ENCODE measurements around the gene FAM163A. TPM values are rescaled to one million over a fixed set of nuclear protein-coding genes. Genes with fewer than 3 reads are reported as not detected.

Gene FAM163A
- total RNA-seq, 2 experiments from 2014 or later, result not detected

GRCh38 chr1:179742291-179742690 is 800 bp upstream of the FAM163A start:
- POLR2A ChIA-PET, result no interaction called here
- H3K4me3 Mint-ChIP-seq, result no peak overlapping the region
- no peak for ATAC-seq (ENCODE audit: low read depth)

GRCh38 chr1:179743679-179744400 is 749 bp downstream of the FAM163A start:
- H3K9me3 Mint-ChIP-seq, result no peaks in the 10 kb centered on the region
- peaks cover 77% of the 10 kb centered on the region for H3K27me3 Mint-ChIP-seq
- no peak for ATAC-seq (ENCODE audit: low read depth)
- no peak overlapping the region for H3K4me3 Mint-ChIP-seq
- H3K36me3 Mint-ChIP-seq, result no peaks in the 10 kb centered on the region
- DNase-seq, result peak; percentile 29
- POLR2A ChIA-PET, result no interaction called here
- no peak overlapping the region for H3K27ac Mint-ChIP-seq
- H3K4me1 Mint-ChIP-seq, result peaks cover 2% of the 10 kb centered on the region

More at GRCh38 chr1:179742291-179742690, 800 bp upstream of the FAM163A start:
- DNase-seq, result no peak
- Mint-ChIP-seq H3K4me1 (peaks cover 2% of the 10 kb centered on the region), H3K27ac (no peak overlapping the region), H3K36me3 (no peaks in the 10 kb centered on the region), H3K27me3 (peaks cover 76% of the 10 kb centered on the region), H3K9me3 (peaks cover 2% of the 10 kb centered on the region)

- POLR2A ChIA-PET, result no interaction called here
- H3K27me3 Mint-ChIP-seq, result peaks cover 71% of the 10 kb centered on the region
- no peak overlapping the region for H3K27ac Mint-ChIP-seq
- DNase-seq (no peak), ATAC-seq (ENCODE audit: low read depth) (no peak)
- H3K4me1 Mint-ChIP-seq, result peaks cover 2% of the 10 kb centered on the region
- no peak overlapping the region for H3K4me3 Mint-ChIP-seq
- no peaks in the 10 kb centered on the region for H3K36me3 Mint-ChIP-seq
- no peaks in the 10 kb centered on the region for H3K9me3 Mint-ChIP-seq
Measured at GRCh38 chr1:179744401-179745130, 1.5 kb downstream of the FAM163A start.

- Mint-ChIP-seq H3K4me3 (no peak overlapping the region), H3K36me3 (no peaks in the 10 kb centered on the region), H3K4me1 (peaks cover 2% of the 10 kb centered on the region), H3K9me3 (no peaks in the 10 kb centered on the region), H3K27ac (no peak overlapping the region), H3K27me3 (peaks cover 67% of the 10 kb centered on the region)
- DNase-seq, result no peak
- ATAC-seq (ENCODE audit: low read depth), result no peak
- POLR2A ChIA-PET, result no interaction called here
Measured at GRCh38 chr1:179745131-179745611, 2.1 kb downstream of the FAM163A start.

GRCh38 chr1:179745743-179746142 is 2.7 kb downstream of the FAM163A start:
- no peaks in the 10 kb centered on the region for H3K36me3 Mint-ChIP-seq
- peaks cover 64% of the 10 kb centered on the region for H3K27me3 Mint-ChIP-seq
- H3K9me3 Mint-ChIP-seq, result peaks cover 2% of the 10 kb centered on the region
- POLR2A ChIA-PET, result no interaction called here
- H3K4me1 Mint-ChIP-seq, result peaks cover 3% of the 10 kb centered on the region
- no peak overlapping the region for H3K27ac Mint-ChIP-seq
- ATAC-seq (ENCODE audit: low read depth), result no peak
- no peak for DNase-seq
- H3K4me3 Mint-ChIP-seq, result no peak overlapping the region

GRCh38 chr1:179747611-179748010 is 4.5 kb downstream of the FAM163A start:
- Mint-ChIP-seq H3K27me3 (peaks cover 55% of the 10 kb centered on the region), H3K27ac (no peak overlapping the region), H3K4me1 (peaks cover 3% of the 10 kb centered on the region), H3K9me3 (peaks cover 2% of the 10 kb centered on the region), H3K4me3 (no peak overlapping the region), H3K36me3 (no peaks in the 10 kb centered on the region)
- POLR2A ChIA-PET, result no interaction called here
- no peak for DNase-seq
- no peak for ATAC-seq (ENCODE audit: low read depth)

- Mint-ChIP-seq H3K27me3 (peaks cover 53% of the 10 kb centered on the region), H3K36me3 (no peaks in the 10 kb centered on the region), H3K4me1 (peaks cover 1% of the 10 kb centered on the region), H3K27ac (no peak overlapping the region), H3K4me3 (no peak overlapping the region), H3K9me3 (peaks cover 2% of the 10 kb centered on the region)
- DNase-seq (no peak), ATAC-seq (ENCODE audit: low read depth) (no peak)
- POLR2A ChIA-PET, result no interaction called here
Measured at GRCh38 chr1:179748772-179749171, 5.7 kb downstream of the FAM163A start.

GRCh38 chr1:179750630-179751029 is 7.5 kb downstream of the FAM163A start:
- Mint-ChIP-seq H3K4me3 (no peak overlapping the region), H3K27me3 (peaks cover 37% of the 10 kb centered on the region), H3K4me1 (peaks cover 1% of the 10 kb centered on the region), H3K36me3 (no peaks in the 10 kb centered on the region), H3K9me3 (peaks cover 2% of the 10 kb centered on the region), H3K27ac (no peak overlapping the region)
- DNase-seq (no peak), ATAC-seq (ENCODE audit: low read depth) (no peak)
- POLR2A ChIA-PET, result no interaction called here

GRCh38 chr1:179753061-179753460 is 10.0 kb downstream of the FAM163A start:
- no peak for DNase-seq
- Mint-ChIP-seq H3K27ac (no peak overlapping the region), H3K4me3 (no peak overlapping the region), H3K27me3 (peaks cover 16% of the 10 kb centered on the region), H3K36me3 (no peaks in the 10 kb centered on the region), H3K4me1 (peaks cover 1% of the 10 kb centered on the region), H3K9me3 (peaks cover 2% of the 10 kb centered on the region)
- POLR2A ChIA-PET, result no interaction called here
- ATAC-seq (ENCODE audit: low read depth), result no peak

- H3K27ac Mint-ChIP-seq, result no peak overlapping the region
- no peaks in the 10 kb centered on the region for H3K36me3 Mint-ChIP-seq
- POLR2A ChIA-PET, result no interaction called here
- peaks cover 2% of the 10 kb centered on the region for H3K9me3 Mint-ChIP-seq
- H3K4me1 Mint-ChIP-seq, result peaks cover 1% of the 10 kb centered on the region
- DNase-seq, result no peak
- ATAC-seq (ENCODE audit: low read depth), result no peak
- peaks cover 18% of the 10 kb centered on the region for H3K27me3 Mint-ChIP-seq
- no peak overlapping the region for H3K4me3 Mint-ChIP-seq
Measured at GRCh38 chr1:179754041-179754624, 11.0 kb downstream of the FAM163A start.

- Mint-ChIP-seq H3K27ac (no peak overlapping the region), H3K9me3 (no peaks in the 10 kb centered on the region), H3K27me3 (peaks cover 14% of the 10 kb centered on the region), H3K4me1 (no peaks in the 10 kb centered on the region), H3K36me3 (no peaks in the 10 kb centered on the region), H3K4me3 (no peak overlapping the region)
- DNase-seq (no peak), ATAC-seq (ENCODE audit: low read depth) (no peak)
- POLR2A ChIA-PET, result no interaction called here
Measured at GRCh38 chr1:179757933-179758332, 14.8 kb downstream of the FAM163A start.

- POLR2A ChIA-PET, result no interaction called here
- peaks cover 20% of the 10 kb centered on the region for H3K27me3 Mint-ChIP-seq
- DNase-seq (no peak), ATAC-seq (ENCODE audit: low read depth) (no peak)
- no peak overlapping the region for H3K27ac Mint-ChIP-seq
- no peaks in the 10 kb centered on the region for H3K9me3 Mint-ChIP-seq
- no peak overlapping the region for H3K4me3 Mint-ChIP-seq
- no peaks in the 10 kb centered on the region for H3K4me1 Mint-ChIP-seq
- H3K36me3 Mint-ChIP-seq, result no peaks in the 10 kb centered on the region
Measured at GRCh38 chr1:179760521-179760920, 17.4 kb downstream of the FAM163A start.

- Mint-ChIP-seq H3K27me3 (peaks cover 20% of the 10 kb centered on the region), H3K36me3 (no peaks in the 10 kb centered on the region), H3K9me3 (no peaks in the 10 kb centered on the region), H3K4me3 (no peak overlapping the region), H3K4me1 (no peaks in the 10 kb centered on the region), H3K27ac (no peak overlapping the region)
- no peak for ATAC-seq (ENCODE audit: low read depth)
- no peak for DNase-seq
- POLR2A ChIA-PET, result no interaction called here
Measured at GRCh38 chr1:179761296-179761695, 18.2 kb downstream of the FAM163A start.

All from activated naive CD8-positive, alpha-beta T cell treated with anti-CD3 and anti-CD28 coated beads, Interleukin-2, amount 10 ng/mL, durations not matched to agents 7 days and 5 days (primary cell).